SU-DHL-6 (cell line): ENCODE results near the gene ERVH48-1.

ENCODE experiments used
- H2AFZ ChIP-seq: fragments of 200-600 bp; sonication (generic); 2 replicates; pipeline ENCODE4 v1.6.1; 2014; ENCODE audit warnings: low read depth, mild to moderate bottlenecking, moderate library complexity, mixed read lengths, antibody characterized with exemption, low read length; ENCODE audit not compliant: severe bottlenecking
- H3F3A ChIP-seq: fragments of 200-600 bp; shearing (Covaris generic); 2 replicates; pipeline ENCODE4 v1.6.0; 2016; ENCODE audit warnings: antibody characterized with exemption, mild to moderate bottlenecking; ENCODE audit not compliant: insufficient read depth
- H3K27ac ChIP-seq: fragments of 200-600 bp; sonication (generic); 2 replicates; pipeline ENCODE4 v1.5.1; 2016; ENCODE audit warnings: low read depth, mild to moderate bottlenecking, low read length, moderate library complexity, mixed read lengths
- H3K27me3 ChIP-seq: fragments of 200-600 bp; sonication (generic), shearing (Covaris generic); 2 replicates; pipeline ENCODE4 v1.6.0; 2014; ENCODE audit warnings: mild to moderate bottlenecking, low read length
- H3K36me3 ChIP-seq: fragments of 200-600 bp; sonication (generic); 2 replicates; pipeline ENCODE4 v1.6.1; 2014; ENCODE audit warnings: mild to moderate bottlenecking, low read length, mixed read lengths
- H3K4me2 ChIP-seq: fragments of 300-600, 200-600 bp; shearing (Covaris generic), sonication (generic); 2 replicates; pipeline ENCODE4 v1.6.0; 2014; ENCODE audit warnings: low read length, low read depth, mild to moderate bottlenecking; ENCODE audit not compliant: poor library complexity, severe bottlenecking
- H3K4me3 ChIP-seq: fragments of 200-600 bp; sonication (generic); 2 replicates; pipeline ENCODE4 v1.5.1; 2014; ENCODE audit warnings: antibody characterized with exemption, low read length, mild to moderate bottlenecking, mixed read lengths; ENCODE audit not compliant: insufficient read depth, poor library complexity, severe bottlenecking
- H3K79me2 ChIP-seq: fragments of 200-600 bp; sonication (generic); 2 replicates; pipeline ENCODE4 v1.6.1; 2014; ENCODE audit warnings: mild to moderate bottlenecking, low read length, moderate library complexity; ENCODE audit not compliant: insufficient read depth
- H3K9ac ChIP-seq: fragments of 200-600 bp; sonication (generic); 2 replicates; pipeline ENCODE4 v1.7.0; 2014; ENCODE audit warnings: mild to moderate bottlenecking, low read length
- H3K9me2 ChIP-seq: fragments of 200-600 bp; sonication (generic); replicated peaks from 2 replicates; pipeline ENCODE4 v1.6.1; 2014; ENCODE audit warnings: low read length; ENCODE audit not compliant: insufficient read depth
- H3K9me3 ChIP-seq: fragments of 200-600 bp; sonication (generic); 2 replicates; pipeline ENCODE4 v1.6.1; 2014; ENCODE audit warnings: low read length, mixed read lengths; ENCODE audit not compliant: insufficient read depth
- H4K20me1 ChIP-seq: fragments of 200-600 bp; sonication (generic); 2 replicates; pipeline ENCODE4 v1.6.1; 2014; ENCODE audit warnings: low read depth, mild to moderate bottlenecking, antibody characterized with exemption, low read length, moderate library complexity, mixed read lengths
- EZH2phosphoT487 ChIP-seq: fragments of 200-600 bp; sonication (generic), shearing (Covaris generic); conservative IDR thresholded peaks from 2 replicates; pipeline ENCODE4 v1.6.1; 2018; ENCODE audit warnings: mild to moderate bottlenecking, antibody characterized with exemption, low read length, moderate library complexity, mixed read lengths
- TF ChIP-seq, protein P1 (sequence below): fragments of 200-600 bp; sonication (generic); IDR thresholded peaks from one replicate; pipeline ENCODE4 v1.5.1; 2017; ENCODE audit warnings: antibody characterized with exemption, mild to moderate bottlenecking, low read length, moderate library complexity; ENCODE audit not compliant: insufficient read depth, poor library complexity, severe bottlenecking

The ERVH48-1 gene

DNA sequence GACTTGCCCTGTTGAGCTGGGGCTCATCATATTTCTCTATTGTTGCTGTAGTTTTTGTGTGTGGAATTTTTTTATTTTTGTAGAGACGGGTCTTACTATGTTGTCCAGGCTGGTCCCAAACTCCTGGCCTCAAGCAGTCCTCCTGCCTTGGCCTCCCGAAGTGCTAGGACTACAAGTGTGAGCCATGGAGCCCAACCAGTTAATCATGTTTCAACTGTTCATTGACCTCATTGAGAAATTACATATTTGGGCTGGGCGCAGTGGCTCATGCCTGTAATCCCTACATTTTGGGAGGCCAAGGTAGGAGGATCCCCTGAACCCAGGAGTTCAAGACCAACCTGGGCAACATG is 39.8 kb upstream of the ERVH48-1 start:
- Histone ChIP-seq H3F3A (no peaks in the 10 kb centered on the region), H4K20me1 (no peaks in the 10 kb centered on the region), H3K27ac (no peak overlapping the region), H3K79me2 (no peaks in the 10 kb centered on the region), H3K9me2 (no peaks in the 10 kb centered on the region), H3K9ac (no peak overlapping the region), H3K9me3 (no peaks in the 10 kb centered on the region), H3K4me2 (no peak overlapping the region), H2AFZ (no peak overlapping the region), H3K4me3 (no peak overlapping the region), H3K27me3 (no peaks in the 10 kb centered on the region), H3K36me3 (no peaks in the 10 kb centered on the region)
- no peak for TF ChIP-seq EZH2phosphoT487
- TF ChIP-seq, protein P1, sequence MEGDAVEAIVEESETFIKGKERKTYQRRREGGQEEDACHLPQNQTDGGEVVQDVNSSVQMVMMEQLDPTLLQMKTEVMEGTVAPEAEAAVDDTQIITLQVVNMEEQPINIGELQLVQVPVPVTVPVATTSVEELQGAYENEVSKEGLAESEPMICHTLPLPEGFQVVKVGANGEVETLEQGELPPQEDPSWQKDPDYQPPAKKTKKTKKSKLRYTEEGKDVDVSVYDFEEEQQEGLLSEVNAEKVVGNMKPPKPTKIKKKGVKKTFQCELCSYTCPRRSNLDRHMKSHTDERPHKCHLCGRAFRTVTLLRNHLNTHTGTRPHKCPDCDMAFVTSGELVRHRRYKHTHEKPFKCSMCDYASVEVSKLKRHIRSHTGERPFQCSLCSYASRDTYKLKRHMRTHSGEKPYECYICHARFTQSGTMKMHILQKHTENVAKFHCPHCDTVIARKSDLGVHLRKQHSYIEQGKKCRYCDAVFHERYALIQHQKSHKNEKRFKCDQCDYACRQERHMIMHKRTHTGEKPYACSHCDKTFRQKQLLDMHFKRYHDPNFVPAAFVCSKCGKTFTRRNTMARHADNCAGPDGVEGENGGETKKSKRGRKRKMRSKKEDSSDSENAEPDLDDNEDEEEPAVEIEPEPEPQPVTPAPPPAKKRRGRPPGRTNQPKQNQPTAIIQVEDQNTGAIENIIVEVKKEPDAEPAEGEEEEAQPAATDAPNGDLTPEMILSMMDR, result no peak

DNA sequence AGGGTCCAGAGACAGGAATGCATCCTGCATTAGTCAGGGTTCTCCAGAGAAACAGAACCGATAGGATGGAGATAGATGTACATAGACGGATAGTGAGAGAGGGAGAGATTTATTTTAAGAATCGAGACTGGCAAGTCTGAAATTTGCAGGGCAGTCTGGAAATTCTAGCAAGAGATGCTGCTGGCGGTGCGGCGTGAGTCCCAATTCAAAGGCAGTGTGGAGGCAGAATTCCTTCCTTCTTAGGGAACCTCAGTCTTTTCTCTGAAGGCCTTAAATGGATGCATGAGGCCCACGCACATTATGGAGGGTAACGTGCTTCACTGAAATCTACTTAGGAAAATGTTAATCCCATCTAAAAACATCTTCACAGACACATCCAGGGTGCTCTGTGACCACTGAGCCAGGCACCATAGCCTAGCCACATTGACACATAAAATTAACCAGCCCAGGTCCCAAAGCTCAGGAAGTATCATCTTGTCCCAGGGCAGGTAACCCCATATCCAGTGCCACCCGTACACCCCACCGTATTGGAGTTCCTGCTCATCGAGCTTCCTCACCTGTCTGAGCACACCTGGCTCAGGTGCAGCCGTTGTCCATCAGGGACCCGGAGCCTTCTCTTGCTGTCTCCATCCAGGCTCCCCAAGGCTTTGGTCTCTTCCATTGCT is 39.2 kb upstream of the ERVH48-1 start:
- H3K27ac ChIP-seq, result no peak overlapping the region
- no peak overlapping the region for H3K9ac ChIP-seq
- H3F3A ChIP-seq, result no peaks in the 10 kb centered on the region
- H3K27me3 ChIP-seq, result no peaks in the 10 kb centered on the region
- no peaks in the 10 kb centered on the region for H3K79me2 ChIP-seq
- no peaks in the 10 kb centered on the region for H4K20me1 ChIP-seq
- no peak overlapping the region for H3K4me3 ChIP-seq
- no peaks in the 10 kb centered on the region for H3K9me3 ChIP-seq
- no peaks in the 10 kb centered on the region for H3K9me2 ChIP-seq
- no peak overlapping the region for H2AFZ ChIP-seq
- H3K36me3 ChIP-seq, result no peaks in the 10 kb centered on the region
- no peak overlapping the region for H3K4me2 ChIP-seq
- no peak for TF ChIP-seq EZH2phosphoT487
- TF ChIP-seq, protein P1, result no peak

DNA sequence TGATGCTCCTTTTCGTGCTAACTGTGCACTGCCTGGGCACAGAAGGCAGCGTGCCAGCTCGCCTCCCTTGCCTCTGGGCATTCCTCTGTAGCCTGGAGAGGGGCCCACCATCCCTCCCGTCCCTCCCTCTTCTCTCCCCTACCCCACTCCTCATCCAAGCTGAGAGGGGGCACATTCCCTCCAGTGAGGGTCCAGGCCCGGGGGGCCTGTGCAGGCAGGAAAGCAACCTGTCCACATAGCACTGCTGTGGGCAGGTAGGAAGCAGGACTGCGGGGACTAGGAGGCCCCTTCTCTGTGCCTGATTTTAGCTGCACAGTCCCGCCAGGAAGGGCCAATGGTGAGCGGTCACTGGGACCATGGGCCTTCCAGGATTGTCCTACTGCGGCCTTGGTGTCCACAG is 38.7 kb upstream of the ERVH48-1 start:
- Histone ChIP-seq H3K79me2 (no peaks in the 10 kb centered on the region), H3F3A (no peaks in the 10 kb centered on the region), H3K36me3 (no peaks in the 10 kb centered on the region), H3K4me2 (no peak overlapping the region), H3K9ac (no peak overlapping the region), H3K27ac (no peak overlapping the region), H2AFZ (no peak overlapping the region), H3K9me3 (no peaks in the 10 kb centered on the region), H3K9me2 (no peaks in the 10 kb centered on the region), H4K20me1 (no peaks in the 10 kb centered on the region), H3K27me3 (no peaks in the 10 kb centered on the region), H3K4me3 (no peak overlapping the region)
- TF ChIP-seq EZH2phosphoT487, result no peak
- TF ChIP-seq, protein P1, result no peak
